GM12873 (cell line): ENCODE data around the gene APBB2.

Experiments used
- TF ChIP-seq, protein P1 (sequence below): IDR thresholded peaks from 2 replicates; pipeline ENCODE4 v1.5.1; 2012; ENCODE audit warnings: low read depth, mild to moderate bottlenecking, moderate library complexity, low read length, control low read depth; ENCODE audit not compliant: insufficient read depth; ENCODE audit errors: missing control alignments

Gene APBB2

DNA sequence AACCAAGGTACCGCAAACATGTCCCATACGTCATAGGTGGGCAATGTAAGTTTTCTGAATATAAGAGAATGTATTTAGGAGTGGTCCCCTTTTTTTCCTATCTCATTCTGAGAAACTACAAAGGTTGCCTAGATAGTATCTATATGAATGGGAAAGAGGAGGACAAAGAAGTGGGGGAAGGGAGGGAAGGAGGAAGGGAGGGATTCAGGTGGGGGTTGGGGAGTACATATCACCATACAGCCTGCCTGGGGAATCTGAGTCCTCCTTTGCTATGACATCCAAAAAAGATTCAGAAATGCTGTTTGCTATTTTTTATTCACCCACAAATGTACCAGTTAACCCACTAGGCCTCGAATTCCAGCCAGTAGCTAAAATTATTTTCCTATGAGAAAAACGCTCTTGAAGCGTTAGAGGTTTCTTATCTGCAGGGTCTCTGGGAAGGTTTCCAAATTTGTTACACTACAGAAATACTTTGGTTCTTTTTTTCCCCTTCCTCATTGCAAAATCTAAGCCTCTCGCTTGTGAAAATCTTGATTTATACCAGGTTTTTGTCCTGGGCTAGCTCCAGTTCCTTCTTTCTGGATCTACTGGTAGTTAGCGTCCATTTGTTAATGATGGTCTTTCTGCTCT lies 251.7 kb downstream of the APBB2 start:
- TF ChIP-seq, protein P1, sequence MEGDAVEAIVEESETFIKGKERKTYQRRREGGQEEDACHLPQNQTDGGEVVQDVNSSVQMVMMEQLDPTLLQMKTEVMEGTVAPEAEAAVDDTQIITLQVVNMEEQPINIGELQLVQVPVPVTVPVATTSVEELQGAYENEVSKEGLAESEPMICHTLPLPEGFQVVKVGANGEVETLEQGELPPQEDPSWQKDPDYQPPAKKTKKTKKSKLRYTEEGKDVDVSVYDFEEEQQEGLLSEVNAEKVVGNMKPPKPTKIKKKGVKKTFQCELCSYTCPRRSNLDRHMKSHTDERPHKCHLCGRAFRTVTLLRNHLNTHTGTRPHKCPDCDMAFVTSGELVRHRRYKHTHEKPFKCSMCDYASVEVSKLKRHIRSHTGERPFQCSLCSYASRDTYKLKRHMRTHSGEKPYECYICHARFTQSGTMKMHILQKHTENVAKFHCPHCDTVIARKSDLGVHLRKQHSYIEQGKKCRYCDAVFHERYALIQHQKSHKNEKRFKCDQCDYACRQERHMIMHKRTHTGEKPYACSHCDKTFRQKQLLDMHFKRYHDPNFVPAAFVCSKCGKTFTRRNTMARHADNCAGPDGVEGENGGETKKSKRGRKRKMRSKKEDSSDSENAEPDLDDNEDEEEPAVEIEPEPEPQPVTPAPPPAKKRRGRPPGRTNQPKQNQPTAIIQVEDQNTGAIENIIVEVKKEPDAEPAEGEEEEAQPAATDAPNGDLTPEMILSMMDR: no peak

DNA sequence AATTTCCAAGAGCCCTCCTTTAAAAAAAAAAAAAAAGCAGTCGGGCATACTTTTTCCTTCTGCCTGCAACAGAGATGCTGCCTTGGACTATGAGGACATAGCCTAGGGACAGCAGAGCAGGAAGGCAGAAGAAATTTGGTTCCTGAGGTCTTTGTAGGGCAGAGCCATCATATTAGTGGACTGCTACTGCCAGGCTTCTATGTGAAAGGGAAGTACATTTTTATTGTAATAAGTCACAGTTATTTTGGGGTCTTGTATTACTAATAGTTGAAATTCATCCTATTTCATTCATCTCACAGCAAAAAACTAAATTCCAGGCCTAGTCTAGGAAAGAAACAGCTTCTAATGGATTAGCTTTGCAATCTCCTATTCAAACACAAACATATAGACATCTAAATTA lies 253.4 kb downstream of the APBB2 start:
- TF ChIP-seq, protein P1: no peak

DNA sequence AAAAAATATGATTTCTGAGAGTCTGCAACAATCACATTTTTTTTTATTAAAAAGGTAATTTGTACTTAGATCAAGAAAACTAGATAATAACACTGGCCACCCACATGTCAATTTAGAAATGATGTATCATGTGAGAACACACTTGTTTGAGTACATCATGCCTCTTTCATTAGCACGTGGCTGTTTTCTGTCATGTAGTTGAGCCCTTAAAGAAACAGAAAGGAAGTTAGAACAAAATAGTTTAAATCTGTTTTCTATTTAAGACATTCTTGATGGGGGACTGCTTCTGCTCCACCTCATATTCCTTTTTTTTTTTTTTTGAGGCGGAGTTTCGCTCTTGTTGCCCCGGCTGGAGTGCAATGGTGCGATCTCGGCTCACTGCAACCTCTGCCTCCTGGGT lies 257.1 kb downstream of the APBB2 start:
- TF ChIP-seq, protein P1: no peak

DNA sequence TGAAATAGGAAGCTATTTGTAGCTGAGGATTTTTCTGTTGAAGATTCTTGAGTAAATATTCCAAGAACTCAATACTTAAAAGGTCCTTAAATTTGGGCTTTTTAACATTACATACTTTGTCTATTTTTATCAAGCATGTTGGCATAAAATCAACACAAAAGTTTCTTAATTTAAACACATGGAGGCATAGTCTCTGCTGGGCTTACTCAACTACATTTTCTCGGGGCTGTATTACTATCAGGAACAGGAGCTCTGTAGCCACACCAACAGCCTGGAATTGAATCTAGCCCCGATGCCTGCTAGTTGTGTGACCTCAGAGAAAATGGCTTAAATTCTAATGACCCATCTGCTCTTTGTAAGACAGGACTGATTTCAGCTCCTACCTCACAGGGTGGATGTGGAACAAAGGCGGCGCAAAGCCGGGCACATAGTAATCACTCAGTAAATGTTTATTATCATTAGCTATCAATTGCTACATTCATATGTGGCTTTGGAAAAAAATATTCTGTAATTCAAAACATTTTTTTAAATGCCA lies 257.6 kb downstream of the APBB2 start:
- TF ChIP-seq, protein P1: no peak

DNA sequence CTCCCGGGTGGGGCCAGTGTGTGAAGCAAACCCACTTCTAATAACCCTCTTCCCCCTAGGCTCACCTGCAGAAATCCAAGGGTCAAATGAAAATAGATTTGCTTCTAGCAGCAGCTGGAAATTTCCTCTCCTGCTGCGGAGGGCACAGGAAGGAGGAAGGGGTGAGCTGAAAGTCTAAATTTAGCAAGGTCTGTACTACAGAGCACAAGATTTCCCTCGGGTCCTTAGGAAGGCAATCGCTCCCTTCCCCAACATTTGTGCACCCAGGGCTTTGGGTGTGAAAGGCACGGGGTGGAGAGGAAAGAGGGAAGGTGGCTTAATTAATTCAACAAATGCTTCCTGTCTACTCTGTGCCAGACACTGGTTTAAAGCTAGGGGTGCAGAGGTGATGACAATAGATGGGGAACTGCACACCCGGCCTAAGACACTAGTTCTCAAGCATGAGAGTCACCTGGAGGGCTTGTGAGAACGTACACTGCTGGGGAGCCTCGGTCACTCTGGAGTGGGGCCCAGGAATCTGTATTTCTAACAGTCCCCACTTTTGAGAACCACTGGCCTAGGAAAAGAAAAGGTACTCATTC lies 260.2 kb downstream of the APBB2 start:
- TF ChIP-seq, protein P1: no peak

DNA sequence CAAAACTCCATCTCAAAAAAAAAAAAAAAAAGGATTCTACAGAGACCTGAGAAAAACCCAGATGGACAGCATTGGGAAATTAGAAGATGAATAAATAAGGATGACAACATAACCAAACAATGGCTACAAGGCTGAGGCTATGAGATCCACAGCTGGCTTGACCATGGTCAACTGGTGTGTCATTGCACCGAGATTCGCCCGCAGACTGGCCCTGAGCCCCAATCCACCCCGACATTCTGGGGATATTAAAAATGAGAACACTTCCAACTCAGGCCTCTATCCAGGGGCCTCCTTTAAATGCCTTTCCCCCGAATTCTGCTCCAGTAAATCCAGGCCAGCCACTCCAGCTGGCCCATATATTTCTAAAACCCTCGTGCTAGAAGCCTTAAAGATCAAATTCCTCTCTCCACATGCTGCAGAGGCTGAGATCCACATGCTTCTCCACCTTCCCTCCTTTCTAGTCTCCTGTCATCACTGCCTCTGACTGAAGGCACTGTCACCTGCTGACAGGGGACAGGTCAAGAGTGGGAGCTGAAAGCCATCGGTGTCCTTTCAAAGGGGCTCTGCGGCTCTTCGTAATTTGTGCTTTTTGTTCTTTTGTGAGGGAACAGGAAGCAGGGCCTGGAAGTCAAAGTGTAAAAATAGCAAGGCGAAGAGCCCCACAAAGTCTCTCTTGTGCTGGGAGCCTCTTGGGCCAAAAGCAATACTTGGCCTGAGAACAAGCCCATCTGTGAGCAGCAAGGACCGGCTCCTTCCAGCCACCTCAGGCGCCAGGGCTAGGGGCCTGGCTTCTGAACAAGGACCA lies 260.9 kb downstream of the APBB2 start:
- TF ChIP-seq, protein P1: no peak

DNA sequence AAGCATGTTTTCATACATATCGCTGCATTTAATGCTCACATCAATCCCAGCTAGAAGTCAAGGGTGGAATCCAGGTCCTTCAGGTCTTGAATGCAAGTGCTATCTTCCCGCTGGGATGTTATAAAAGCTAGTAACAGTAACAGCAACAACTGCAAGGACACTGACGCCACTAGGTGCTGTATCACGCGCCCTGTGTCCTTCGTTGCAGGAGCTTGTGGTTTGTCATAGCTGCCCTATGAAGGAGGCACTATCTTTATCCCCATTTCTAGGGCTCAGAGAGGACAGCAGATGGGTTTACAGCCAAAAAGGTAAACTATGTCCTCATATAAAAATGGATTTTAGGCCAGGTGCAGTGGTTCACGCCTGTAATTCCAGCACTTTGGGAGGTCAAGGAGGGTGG lies 261.7 kb downstream of the APBB2 start:
- TF ChIP-seq, protein P1: no peak
